ENCODE results near the gene ABCC9. TPM values are rescaled to one million over a fixed set of nuclear protein-coding genes. Genes with fewer than 3 reads are reported as not detected.

ABCC9 gene
- total RNA-seq, 1 experiment from 2014 or later = not detected

- no peaks in the 10 kb centered on the region for H3K9me3 ChIP-seq (ENCODE audit: control insufficient read depth, low read depth, low read length)
- no peak overlapping the region for H3T11ph ChIP-seq (ENCODE audit: low read length)
- H3K4ac ChIP-seq (ENCODE audit: low read depth, low read length) = no peak overlapping the region
- no peaks in the 10 kb centered on the region for H3K36me3 Mint-ChIP-seq (ENCODE audit: insufficient read depth in 1 of 3, low read depth in 3 of 3)
- H2AFZ ChIP-seq (ENCODE audit: low read length) = no peak overlapping the region
- no peaks in the 10 kb centered on the region for H3K23me2 ChIP-seq (ENCODE audit: insufficient read length, low read depth, low read length, poor library complexity, severe bottlenecking)
- no peak overlapping the region for H2BK15ac ChIP-seq (ENCODE audit: low read depth, low read length)
- no peak overlapping the region for H3K27ac ChIP-seq (ENCODE audit: insufficient read length, low read depth, low read length)
- no peak overlapping the region for H4K8ac ChIP-seq (replicated peaks; ENCODE audit: insufficient read length, low read depth, low read length)
- H3K9ac ChIP-seq (ENCODE audit: extremely low read depth, insufficient read length, low read length) = no peak overlapping the region
- no peak overlapping the region for H2BK20ac ChIP-seq (ENCODE audit: low read depth, low read length, poor library complexity, severe bottlenecking)
- H4K20me1 ChIP-seq (ENCODE audit: control insufficient read depth, insufficient read depth, insufficient read length) = no peaks in the 10 kb centered on the region
- H3K27ac Mint-ChIP-seq = no peak overlapping the region
- no peak overlapping the region for H3K4me2 ChIP-seq (ENCODE audit: insufficient read depth, insufficient read length, low read length)
- no peaks in the 10 kb centered on the region for H3K79me1 ChIP-seq (ENCODE audit: insufficient read depth, low read depth, low read length, poor library complexity, severe bottlenecking)
- no peak overlapping the region for H3K23ac ChIP-seq (ENCODE audit: insufficient read length, low read depth, low read length)
- no peak overlapping the region for H3K4me3 Mint-ChIP-seq
- H2BK5ac ChIP-seq (ENCODE audit: insufficient read length, low read length) = no peak overlapping the region
- TF ChIP-seq CTCF (conservative IDR thresholded peaks at IDR 0.05) = no peak
- no peak overlapping the region for H2AK5ac ChIP-seq (ENCODE audit: insufficient read length, low read length)
- H3K79me2 ChIP-seq (ENCODE audit: insufficient read depth, low read length) = no peaks in the 10 kb centered on the region
- no CpG with 5 or more reads among the region's 2 CpGs for WGBS (ENCODE audit: extremely low coverage, insufficient read length, low lambda C conversion rate)
- H2BK120ac ChIP-seq (ENCODE audit: low read depth, low read length, poor library complexity, severe bottlenecking) = no peak overlapping the region
- no peak for DNase-seq
- H4K5ac ChIP-seq (ENCODE audit: insufficient read length, low read depth, low read length) = no peak overlapping the region
- no peaks in the 10 kb centered on the region for H3K4me1 ChIP-seq (ENCODE audit: insufficient read depth, low read length)
- no peak overlapping the region for H3K14ac ChIP-seq (ENCODE audit: insufficient read depth, low read length)
- H4K91ac ChIP-seq (ENCODE audit: insufficient read length, low read depth, low read length) = no peak overlapping the region
- no peak overlapping the region for H3K18ac ChIP-seq (ENCODE audit: insufficient read length, low read depth, low read length)
- no peaks in the 10 kb centered on the region for H3K4me1 Mint-ChIP-seq
- H3K56ac ChIP-seq (ENCODE audit: insufficient read length, low read depth, low read length) = no peak overlapping the region
- H3K9me3 Mint-ChIP-seq = no peaks in the 10 kb centered on the region; a peak in 1 of 5 replicates
- no peaks in the 10 kb centered on the region for H3K27me3 ChIP-seq (ENCODE audit: insufficient read depth, low read length)
- H3K27me3 Mint-ChIP-seq (ENCODE audit: low read depth) = no peaks in the 10 kb centered on the region; the same call in 1 of the 2 replicates
- no peak overlapping the region for H2BK12ac ChIP-seq (ENCODE audit: insufficient read length, low read depth, low read length)
Measured at GRCh38 chr12:21888276-21888863, 52.9 kb downstream of the ABCC9 start.

Measured in H9 (cell line).